ENCODE data around the gene GUCY1A1.

The GUCY1A1 gene

DNA sequence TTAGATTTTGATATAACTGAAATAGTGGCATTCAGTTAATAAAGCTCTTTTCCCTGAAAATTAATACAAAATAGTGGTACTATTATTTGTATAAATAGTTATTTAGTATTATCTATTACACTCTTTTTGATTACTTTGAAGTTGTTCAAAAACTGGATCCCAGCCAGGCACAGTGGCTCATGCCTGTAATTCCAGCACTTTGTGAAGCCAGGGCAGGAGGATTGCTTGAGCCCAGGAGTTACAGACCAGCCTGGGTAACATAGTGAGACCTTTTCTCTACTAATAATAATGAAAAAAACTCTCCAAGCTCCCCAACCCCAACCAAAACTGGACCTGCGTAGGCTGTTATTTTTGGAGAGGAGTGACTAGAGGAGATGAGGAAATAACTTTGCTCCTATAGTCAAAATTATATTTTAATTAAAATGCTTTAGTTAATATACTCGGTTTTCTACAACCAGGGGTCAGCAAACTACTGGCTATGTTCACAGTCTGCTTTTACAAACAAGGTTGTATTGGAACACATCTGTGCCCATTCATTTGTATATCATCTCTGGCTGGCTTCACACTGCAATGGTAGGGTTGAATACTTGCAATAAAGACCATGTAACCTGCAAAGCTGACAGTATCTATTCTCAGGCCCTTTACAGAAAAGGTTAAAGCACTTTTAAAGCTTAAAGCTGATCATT, 27.6 kb downstream of the GUCY1A1 start:
- DNase-seq: no peak

GRCh38 chr4:155696226-155696625, 29.6 kb downstream of the GUCY1A1 start:
- no peak for DNase-seq

- no peak for DNase-seq
These were observed 30.1 kb downstream of the GUCY1A1 start for GRCh38 chr4:155696726-155697125.

DNA sequence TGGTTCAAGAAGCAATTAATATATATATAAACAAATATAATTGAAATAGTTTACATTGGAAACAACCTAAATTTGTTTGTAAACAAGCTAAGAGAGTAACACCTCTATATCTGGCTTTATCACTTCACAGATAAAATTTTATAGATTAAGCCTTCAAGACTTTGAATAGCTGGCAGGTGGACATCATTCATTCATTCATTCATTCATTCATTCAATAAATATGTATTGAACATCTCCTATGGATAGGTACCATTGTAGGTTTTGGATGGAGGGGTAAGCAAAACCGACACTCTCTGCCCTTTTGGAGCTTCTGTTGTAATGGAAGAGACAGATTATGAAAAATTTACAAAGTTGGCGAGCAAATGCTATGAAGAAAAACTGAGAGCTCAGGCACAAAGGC, 35.2 kb downstream of the GUCY1A1 start:
- DNase-seq: no peak

GRCh38 chr4:155703486-155704247, 37.0 kb downstream of the GUCY1A1 start:
- DNase-seq: no peak

DNA sequence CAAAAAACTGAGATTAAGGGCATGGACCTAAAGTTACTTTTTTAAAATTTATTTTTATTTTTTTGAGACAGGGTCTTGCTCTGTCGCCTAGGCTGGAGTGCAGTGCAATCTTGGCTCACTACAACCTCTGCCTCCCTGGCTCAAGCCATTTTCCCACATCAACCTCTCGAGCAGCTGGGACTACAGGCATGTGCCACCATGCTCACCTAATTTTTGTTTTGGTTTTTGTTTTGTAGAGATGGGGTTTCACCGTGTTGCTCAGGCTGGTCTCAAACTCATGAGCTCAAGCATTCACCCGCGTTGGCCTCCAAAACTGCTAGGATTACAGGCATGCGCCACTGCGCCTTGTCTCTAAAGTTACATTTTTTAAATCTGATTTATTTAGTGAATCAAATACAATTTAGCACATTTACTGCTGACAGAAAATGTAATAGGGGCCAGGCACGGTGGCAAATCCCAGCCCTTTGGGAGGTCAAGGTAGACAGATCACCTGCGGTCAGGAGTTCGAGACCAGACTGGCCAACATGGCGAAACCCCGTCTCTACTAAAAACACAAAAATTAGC, 38.3 kb downstream of the GUCY1A1 start:
- DNase-seq: no peak

DNA sequence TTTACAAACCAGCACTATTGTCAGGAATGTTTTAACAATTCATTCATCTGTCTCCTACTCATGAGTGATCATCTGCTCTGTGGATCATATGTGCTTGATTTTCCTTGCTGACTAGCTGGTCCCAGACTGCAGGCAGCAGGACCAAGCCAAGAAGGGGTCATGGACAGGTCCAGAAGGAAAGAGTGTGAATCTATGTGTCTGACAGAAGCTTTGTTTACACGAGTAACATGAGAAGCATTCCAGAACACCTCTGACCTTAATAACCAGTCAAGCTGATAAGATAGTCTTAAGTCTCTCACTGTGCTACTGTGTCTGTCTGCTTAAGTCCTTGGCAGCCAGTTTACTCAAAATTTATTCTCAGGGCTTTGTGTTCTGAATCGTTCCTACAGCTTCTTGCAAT, 39.0 kb downstream of the GUCY1A1 start:
- no peak for DNase-seq

DNA sequence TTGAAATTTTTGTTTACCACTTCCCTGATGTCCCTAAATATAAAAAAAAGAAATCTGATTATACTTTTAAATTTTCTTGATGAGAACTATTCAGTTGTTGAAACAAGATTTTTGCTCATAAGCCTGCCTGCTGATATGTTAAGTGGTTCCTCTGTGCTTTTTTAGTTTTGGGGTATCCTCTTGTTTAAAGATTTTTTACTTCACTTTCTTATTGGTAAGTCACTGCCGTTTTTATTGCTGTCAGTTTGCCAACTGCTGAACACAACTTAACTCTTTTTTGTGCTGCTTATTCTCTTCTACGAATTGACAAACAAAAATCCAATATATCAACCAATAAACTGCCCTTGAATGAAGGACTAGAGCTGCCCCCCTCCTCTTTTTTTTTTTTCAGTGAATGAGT, 39.5 kb downstream of the GUCY1A1 start:
- DNase-seq: no peak

- no peak for DNase-seq
These were observed 40.6 kb downstream of the GUCY1A1 start for GRCh38 chr4:155707251-155707650.

DNA sequence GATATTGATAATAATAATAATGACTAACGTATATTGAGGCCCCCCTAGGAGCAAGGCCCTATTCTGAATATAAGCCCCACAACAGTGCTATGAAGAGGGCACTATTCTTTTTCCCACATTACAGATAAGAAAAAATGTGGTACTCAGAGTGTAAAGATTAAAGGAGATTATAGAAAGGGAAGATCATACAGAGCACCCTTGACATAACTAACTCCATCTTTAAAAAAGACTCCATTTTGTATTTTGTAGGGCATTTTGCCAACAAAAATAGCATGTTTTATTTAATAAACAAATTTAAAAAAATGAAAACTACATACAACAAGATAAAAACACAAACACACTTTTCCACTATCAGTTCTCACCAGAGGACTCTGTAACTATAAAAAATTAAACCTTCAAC, 42.1 kb downstream of the GUCY1A1 start:
- DNase-seq: no peak

DNA sequence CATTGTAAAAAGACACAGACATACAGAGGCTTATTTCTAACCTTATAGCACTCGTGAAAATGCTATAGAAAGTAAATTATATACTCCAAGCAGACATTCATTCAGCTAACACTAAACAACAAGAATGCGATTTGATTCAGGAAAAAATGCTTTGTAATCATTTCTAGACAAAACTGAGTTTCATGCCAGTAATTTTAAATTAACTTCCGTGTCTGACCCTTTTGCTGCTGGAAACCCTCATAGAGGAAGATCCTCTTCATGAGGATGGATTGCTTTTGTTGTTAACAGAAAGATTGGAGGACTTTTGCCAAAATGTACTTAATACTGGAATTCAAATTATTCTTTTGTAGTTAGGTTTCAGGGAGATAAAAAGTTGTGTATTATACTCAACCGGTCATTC, 43.3 kb downstream of the GUCY1A1 start:
- no peak for DNase-seq

DNA sequence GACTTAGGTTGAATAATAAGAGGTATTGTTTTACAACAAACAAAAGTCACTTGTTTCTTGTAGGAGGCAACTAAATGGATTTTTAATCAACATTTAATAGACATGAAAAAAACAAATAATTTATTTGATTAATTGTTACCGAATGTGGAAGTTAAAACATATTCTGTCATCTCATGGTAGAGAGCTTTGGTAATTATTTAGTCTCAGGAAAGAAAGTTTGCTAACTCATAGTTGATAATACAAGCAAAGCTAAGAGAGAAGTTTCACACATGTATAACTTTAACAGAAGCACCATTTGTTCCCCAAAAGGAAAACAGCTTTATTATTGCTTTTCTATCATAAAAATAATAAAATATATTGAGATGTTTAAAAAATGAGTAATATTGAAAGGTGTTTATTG, 44.9 kb downstream of the GUCY1A1 start:
- DNase-seq: no peak

DNA sequence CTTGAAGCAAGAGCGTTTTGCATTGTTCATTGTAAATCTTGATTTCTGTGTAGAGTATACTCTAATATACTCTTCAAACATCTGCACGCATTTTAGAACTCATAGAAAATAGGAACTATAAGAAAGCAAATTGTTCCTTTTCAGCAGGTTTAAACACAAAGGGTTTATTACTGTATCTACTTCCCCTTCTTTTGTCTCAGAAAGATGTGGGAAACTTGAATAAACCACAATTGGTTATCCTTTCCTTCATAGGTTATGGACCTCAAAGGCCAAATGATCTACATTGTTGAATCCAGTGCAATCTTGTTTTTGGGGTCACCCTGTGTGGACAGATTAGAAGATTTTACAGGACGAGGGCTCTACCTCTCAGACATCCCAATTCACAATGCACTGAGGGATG, 46.2 kb downstream of the GUCY1A1 start:
- no peak for DNase-seq

DNA sequence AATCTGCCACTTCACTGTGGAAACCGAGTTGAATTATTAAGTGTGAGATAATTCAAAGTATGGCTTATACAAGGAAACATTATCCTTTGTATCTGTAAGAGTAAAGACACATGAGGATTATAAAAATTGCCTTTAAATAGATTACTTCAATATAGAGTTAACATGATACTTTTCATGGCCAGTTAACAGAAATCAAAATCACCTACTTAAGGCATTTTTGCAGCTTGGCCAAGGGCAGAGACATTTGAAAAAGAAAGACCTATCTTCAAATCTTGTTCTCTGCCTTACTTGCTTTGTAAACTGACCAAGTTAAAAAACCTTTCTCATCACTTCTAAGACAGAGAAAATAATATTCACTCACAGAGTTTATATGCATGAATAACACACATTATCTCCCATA, 47.3 kb downstream of the GUCY1A1 start:
- DNase-seq: no peak

GRCh38 chr4:155722336-155722735, 55.7 kb downstream of the GUCY1A1 start:
- no peak for DNase-seq

GRCh38 chr4:155722816-155723499, 56.3 kb downstream of the GUCY1A1 start:
- DNase-seq: no peak

DNA sequence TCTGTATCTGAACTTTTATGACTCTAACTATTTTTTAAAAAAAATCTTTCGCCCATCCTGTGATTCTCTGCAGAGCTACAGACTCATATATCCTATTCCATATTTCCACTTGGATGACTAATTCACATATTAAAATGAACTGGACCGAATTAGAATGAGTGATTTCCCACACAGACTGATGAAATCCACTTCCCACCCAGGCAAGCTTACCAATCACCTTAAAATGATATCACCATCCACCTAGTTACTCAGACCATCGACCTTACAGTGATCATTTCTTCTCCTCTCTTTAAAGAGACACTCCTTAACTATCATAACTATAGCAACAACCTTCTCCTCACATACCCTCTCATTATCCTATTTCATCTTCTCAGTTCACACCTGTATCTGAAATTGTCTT, 58.1 kb downstream of the GUCY1A1 start:
- DNase-seq: no peak

DNA sequence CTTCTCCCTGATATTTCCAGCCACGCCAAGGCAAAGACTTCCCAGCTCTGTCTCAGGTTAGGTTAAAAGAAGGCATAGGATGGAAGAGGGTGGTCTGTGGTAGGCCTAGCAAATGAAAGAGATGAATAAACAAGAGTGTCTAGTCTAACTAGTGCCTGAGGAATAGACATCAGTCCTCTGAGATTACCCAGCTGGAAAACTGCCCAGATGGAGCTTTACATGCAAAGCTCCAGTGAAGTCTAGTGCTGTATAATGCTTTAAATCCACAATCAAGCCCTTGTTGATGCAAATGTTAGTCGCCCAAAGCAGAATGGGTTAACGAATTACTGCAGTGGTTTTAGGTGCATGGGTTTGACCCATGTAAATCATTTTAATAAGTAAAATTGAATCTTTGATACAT, 67.4 kb downstream of the GUCY1A1 start:
- DNase-seq: no peak

DNA sequence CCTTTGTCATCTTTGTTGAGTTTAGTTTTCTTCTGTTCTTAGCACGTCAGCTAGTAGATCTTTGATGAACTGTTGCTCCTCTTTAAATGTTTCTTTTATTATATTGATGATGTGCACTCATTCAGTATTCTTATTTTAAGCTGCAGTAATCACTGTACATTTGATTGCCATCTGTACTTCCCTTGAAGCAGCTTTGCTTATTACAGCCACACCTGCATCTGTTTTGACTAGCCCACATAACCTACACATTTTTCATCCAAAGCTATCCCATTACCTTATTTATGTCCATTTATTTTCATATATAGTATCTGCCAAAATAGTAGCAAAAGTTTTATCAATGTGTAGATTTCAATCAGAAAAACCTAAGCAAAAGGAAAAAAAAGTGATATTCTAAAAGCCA, 68.3 kb downstream of the GUCY1A1 start:
- DNase-seq: no peak

- no peak for DNase-seq
These were observed 68.8 kb downstream of the GUCY1A1 start for GRCh38 chr4:155735496-155735895.

DNA sequence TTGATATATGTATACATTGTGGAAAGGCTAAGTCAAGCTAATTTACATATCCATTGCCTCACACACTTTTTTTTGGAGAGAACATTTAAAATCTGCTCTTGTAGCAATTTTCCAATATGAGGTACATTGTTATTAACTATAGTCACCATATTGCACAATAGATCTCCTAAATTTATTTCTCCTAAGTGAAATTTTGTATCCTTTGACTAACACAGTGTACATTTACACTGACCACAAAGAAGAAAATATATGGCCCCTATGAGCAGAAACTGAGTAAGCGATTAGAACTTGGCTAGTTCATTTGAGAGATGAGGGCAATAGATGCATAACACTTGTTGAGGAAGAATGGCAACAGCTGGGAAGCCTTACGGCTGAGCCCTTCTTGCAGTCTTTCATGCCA, 71.9 kb downstream of the GUCY1A1 start:
- no peak for DNase-seq

- DNase-seq: no peak
These were observed 74.9 kb downstream of the GUCY1A1 start for GRCh38 chr4:155741546-155741945.

DNA sequence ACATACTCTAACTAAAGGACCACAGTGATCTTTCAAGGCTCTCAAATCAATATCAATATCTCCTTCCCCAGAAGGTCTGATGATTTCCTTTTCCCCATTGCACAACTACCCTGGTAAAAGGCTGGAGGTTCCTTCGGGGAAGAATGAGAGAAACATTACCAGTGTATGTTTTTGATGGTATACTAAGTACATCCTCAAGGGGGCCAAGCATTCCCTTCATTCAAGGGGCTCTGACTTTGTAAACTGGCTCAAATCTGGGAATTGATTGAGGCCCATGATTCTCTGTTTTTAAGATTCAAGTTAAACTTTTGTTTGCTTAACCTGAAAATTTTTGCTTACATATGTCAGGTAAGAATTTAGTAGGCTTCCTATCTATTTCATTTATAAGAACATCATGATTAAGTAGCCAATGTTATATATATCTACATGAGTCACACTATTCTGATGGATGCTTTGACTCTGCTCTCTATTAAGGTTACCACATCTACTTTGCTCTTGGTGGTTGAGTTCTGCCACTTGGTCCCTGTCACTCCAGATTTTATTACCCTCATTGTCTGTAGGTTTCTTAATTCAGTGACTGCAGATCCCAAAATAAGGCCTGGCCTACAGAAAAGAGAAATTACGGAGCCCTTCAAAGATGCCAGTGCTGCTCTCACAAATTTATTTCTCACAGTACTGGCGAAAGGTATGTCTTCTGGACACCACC, 75.8 kb downstream of the GUCY1A1 start:
- no peak for DNase-seq
